Astrocyte (in vitro differentiated cells and primary cell): ENCODE measurements around the gene SH3PXD2B.

Experiments used
- EZH2 ChIP-seq: IDR thresholded peaks from 2 replicates; pipeline ENCODE4 v1.6.1; 2012; ENCODE audit warnings: mild to moderate bottlenecking, low read length, inconsistent platforms; ENCODE audit not compliant: insufficient read depth
- TF ChIP-seq, protein P1 (sequence below): IDR thresholded peaks from 2 replicates; pipeline ENCODE4 v1.5.1; 2011; ENCODE audit warnings: low read depth, mild to moderate bottlenecking, inconsistent platforms, low read length, moderate library complexity; ENCODE audit not compliant: insufficient read depth

DNA sequence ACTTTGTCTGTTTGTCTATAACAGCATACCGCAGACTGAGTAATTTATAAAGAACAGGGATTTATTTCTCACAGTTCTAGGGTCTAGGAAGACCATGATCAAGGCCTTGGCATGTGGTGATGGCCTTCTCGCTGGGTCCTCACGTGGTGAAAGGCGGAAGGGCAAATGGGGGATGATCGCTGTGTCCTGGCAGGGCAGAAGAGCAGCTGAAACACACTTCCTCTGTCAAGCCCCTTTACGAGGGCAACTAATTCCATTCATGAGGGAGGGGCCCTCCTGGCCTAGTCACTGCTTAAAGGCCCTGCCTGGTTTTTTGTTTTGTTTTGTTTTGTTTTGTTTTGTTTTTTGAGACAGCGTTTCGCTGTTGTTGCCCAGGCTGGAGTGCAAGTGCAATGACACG, 128.9 kb downstream of the SH3PXD2B start:
- TF ChIP-seq, protein P1, sequence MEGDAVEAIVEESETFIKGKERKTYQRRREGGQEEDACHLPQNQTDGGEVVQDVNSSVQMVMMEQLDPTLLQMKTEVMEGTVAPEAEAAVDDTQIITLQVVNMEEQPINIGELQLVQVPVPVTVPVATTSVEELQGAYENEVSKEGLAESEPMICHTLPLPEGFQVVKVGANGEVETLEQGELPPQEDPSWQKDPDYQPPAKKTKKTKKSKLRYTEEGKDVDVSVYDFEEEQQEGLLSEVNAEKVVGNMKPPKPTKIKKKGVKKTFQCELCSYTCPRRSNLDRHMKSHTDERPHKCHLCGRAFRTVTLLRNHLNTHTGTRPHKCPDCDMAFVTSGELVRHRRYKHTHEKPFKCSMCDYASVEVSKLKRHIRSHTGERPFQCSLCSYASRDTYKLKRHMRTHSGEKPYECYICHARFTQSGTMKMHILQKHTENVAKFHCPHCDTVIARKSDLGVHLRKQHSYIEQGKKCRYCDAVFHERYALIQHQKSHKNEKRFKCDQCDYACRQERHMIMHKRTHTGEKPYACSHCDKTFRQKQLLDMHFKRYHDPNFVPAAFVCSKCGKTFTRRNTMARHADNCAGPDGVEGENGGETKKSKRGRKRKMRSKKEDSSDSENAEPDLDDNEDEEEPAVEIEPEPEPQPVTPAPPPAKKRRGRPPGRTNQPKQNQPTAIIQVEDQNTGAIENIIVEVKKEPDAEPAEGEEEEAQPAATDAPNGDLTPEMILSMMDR: no peak
- TF ChIP-seq EZH2: no peak
